ENCODE measurements around the gene HNF1B.

DNA sequence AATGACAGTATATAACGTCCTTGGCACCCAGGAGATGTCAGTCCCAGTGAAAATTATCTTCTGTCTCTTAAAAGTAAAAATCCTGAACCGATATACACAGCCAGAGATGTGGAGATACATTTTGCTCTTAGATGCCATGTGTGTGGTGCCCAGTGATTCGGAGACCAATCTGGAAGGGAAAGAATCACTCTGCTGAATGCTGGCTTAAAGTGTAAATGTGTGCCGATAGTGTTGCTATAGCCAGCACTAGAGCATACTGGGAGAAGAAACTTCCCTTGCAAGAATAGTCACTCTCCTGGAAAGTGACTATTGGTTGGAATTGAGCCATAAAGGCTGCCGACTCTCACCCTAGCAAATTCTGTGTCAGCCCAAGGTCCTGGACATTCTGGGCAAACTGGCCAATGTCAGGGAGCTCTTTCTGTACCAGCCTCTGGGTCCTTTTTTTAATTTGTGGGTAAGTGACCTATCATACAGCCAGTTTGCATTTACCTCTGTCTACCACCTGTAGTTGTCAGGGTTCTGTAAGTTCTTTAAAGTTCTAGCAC is 44.2 kb upstream of the HNF1B start:
- no peak for TF ChIP-seq POLR2AphosphoS5 (IDR thresholded peaks at IDR 0.05; ENCODE audit: borderline replicate concordance, low read depth, low read length)
- no peak for TF ChIP-seq EZH2 (IDR thresholded peaks at IDR 0.05)
- no peak for TF ChIP-seq FOXP2 (optimal IDR thresholded peaks at IDR 0.05; ENCODE audit: control extremely low read depth, extremely low read length, insufficient read depth)
